ENCODE results near the gene CCP110.

The CCP110 gene

DNA sequence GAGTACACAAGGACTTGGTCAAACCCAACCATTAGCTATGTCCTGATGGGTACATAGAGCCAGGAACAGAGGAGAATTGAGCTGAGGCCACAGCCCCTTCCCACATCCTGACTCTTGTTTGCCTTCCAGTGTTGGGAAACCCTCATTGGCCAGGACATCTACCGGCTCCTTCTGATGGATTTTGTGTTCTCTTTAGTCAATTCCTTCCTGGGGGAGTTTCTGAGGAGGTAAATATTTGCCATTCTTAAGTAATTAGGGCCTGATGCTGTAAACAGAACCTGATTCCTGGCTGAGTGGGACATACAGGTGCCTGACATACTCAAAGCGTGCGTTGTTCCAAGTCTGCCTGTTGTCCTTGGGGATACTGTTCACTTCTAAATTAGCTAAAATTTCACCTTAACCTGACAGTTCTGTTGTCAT lies 44.4 kb upstream of the CCP110 start:
- Histone ChIP-seq H3K79me2 (ENCODE audit: insufficient read depth, low read length) (no peaks in the 10 kb centered on the region), H3K27me3 (ENCODE audit: insufficient read depth, low read length, poor library complexity, severe bottlenecking) (no peaks in the 10 kb centered on the region), H4K20me1 (ENCODE audit: insufficient read depth, low read length, poor library complexity, severe bottlenecking) (no peaks in the 10 kb centered on the region), H3K36me3 (ENCODE audit: insufficient read depth, low read length) (no peaks in the 10 kb centered on the region), H3K9me2 (replicated peaks; ENCODE audit: low read depth, low read length) (no peaks in the 10 kb centered on the region), H3K4me1 (ENCODE audit: insufficient read depth, low read length, poor library complexity, severe bottlenecking) (no peaks in the 10 kb centered on the region), H3K4me3 (ENCODE audit: low read length, poor library complexity, severe bottlenecking) (no peak overlapping the region), H3K9ac (ENCODE audit: low read depth, low read length, poor library complexity, severe bottlenecking) (no peak overlapping the region), H3K9me3 (ENCODE audit: insufficient read depth, low read depth, low read length) (no peaks in the 10 kb centered on the region), H2AFZ (ENCODE audit: low read length) (no peak overlapping the region), H3F3A (ENCODE audit: low read depth) (no peaks in the 10 kb centered on the region), H3K4me2 (ENCODE audit: low read depth, low read length, poor library complexity, severe bottlenecking) (no peak overlapping the region)
- TF ChIP-seq EZH2phosphoT487 (IDR thresholded peaks at IDR 0.05; ENCODE audit: borderline replicate concordance), result no peak
- TF ChIP-seq, protein P1, sequence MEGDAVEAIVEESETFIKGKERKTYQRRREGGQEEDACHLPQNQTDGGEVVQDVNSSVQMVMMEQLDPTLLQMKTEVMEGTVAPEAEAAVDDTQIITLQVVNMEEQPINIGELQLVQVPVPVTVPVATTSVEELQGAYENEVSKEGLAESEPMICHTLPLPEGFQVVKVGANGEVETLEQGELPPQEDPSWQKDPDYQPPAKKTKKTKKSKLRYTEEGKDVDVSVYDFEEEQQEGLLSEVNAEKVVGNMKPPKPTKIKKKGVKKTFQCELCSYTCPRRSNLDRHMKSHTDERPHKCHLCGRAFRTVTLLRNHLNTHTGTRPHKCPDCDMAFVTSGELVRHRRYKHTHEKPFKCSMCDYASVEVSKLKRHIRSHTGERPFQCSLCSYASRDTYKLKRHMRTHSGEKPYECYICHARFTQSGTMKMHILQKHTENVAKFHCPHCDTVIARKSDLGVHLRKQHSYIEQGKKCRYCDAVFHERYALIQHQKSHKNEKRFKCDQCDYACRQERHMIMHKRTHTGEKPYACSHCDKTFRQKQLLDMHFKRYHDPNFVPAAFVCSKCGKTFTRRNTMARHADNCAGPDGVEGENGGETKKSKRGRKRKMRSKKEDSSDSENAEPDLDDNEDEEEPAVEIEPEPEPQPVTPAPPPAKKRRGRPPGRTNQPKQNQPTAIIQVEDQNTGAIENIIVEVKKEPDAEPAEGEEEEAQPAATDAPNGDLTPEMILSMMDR (conservative IDR thresholded peaks at IDR 0.05; ENCODE audit: low read length), result no peak

DNA sequence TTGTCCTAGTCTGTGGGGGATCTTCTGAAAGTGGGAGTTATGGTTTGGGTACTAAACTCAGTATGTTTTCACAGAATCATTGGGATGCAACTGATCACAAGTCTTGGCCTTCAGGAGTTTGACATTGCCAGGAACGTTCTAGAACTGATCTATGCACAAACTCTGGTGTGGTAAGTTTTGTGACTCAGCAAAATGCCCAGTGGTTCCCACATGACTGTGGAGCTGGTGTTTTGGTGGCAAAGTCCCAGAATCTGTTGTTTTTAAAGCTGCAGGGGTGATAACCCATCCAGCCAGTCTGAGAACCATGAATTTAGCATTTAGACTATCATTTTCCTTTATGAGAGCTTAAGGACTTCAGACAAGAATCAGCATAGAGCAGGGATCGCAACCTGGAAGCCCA lies 42.4 kb upstream of the CCP110 start:
- H3K4me2 ChIP-seq (ENCODE audit: low read depth, low read length, poor library complexity, severe bottlenecking), result no peak overlapping the region

DNA sequence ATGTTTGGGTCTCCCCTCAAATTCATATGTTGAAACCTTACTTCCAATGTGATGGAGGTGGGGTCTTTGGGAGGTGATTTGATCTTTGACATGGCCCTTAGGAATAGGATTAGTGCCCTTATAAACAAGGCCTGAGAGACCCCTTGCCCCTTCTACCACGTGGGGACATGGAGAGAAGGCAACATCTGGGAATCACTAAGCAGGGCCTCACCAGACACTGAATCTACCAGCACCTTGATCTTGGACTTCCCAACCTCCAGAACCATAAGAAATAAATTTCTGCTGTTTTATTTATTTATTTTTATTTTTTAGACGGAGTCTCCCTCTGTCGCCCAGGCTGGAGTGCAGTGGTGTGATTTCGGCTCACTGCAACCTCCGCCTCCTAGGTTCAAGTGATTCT lies 42.0 kb upstream of the CCP110 start:
- Histone ChIP-seq H4K20me1 (ENCODE audit: insufficient read depth, low read length, poor library complexity, severe bottlenecking) (no peaks in the 10 kb centered on the region), H3K4me2 (ENCODE audit: low read depth, low read length, poor library complexity, severe bottlenecking) (no peak overlapping the region), H3K9me3 (ENCODE audit: insufficient read depth, low read depth, low read length) (no peaks in the 10 kb centered on the region), H3K4me3 (ENCODE audit: low read length, poor library complexity, severe bottlenecking) (no peak overlapping the region), H3K79me2 (ENCODE audit: insufficient read depth, low read length) (no peaks in the 10 kb centered on the region), H3K27me3 (ENCODE audit: insufficient read depth, low read length, poor library complexity, severe bottlenecking) (no peaks in the 10 kb centered on the region), H3K36me3 (ENCODE audit: insufficient read depth, low read length) (no peaks in the 10 kb centered on the region), H3K4me1 (ENCODE audit: insufficient read depth, low read length, poor library complexity, severe bottlenecking) (no peaks in the 10 kb centered on the region), H3F3A (ENCODE audit: low read depth) (no peaks in the 10 kb centered on the region), H3K9me2 (replicated peaks; ENCODE audit: low read depth, low read length) (no peaks in the 10 kb centered on the region), H2AFZ (ENCODE audit: low read length) (no peak overlapping the region), H3K9ac (ENCODE audit: low read depth, low read length, poor library complexity, severe bottlenecking) (no peak overlapping the region)
- TF ChIP-seq, protein P1 (conservative IDR thresholded peaks at IDR 0.05; ENCODE audit: low read length), result no peak
- no peak for TF ChIP-seq EZH2phosphoT487 (IDR thresholded peaks at IDR 0.05; ENCODE audit: borderline replicate concordance)

More for the DNA sequence above, 42.4 kb upstream of the CCP110 start:
- no peaks in the 10 kb centered on the region for H4K20me1 ChIP-seq (ENCODE audit: insufficient read depth, low read length, poor library complexity, severe bottlenecking)
- H3K79me2 ChIP-seq (ENCODE audit: insufficient read depth, low read length), result no peaks in the 10 kb centered on the region
- no peaks in the 10 kb centered on the region for H3K36me3 ChIP-seq (ENCODE audit: insufficient read depth, low read length)
- no peaks in the 10 kb centered on the region for H3K27me3 ChIP-seq (ENCODE audit: insufficient read depth, low read length, poor library complexity, severe bottlenecking)
- no peaks in the 10 kb centered on the region for H3K9me2 ChIP-seq (replicated peaks; ENCODE audit: low read depth, low read length)
- H3K9me3 ChIP-seq (ENCODE audit: insufficient read depth, low read depth, low read length), result no peaks in the 10 kb centered on the region
- no peak overlapping the region for H3K4me3 ChIP-seq (ENCODE audit: low read length, poor library complexity, severe bottlenecking)
- no peaks in the 10 kb centered on the region for H3K4me1 ChIP-seq (ENCODE audit: insufficient read depth, low read length, poor library complexity, severe bottlenecking)
- TF ChIP-seq EZH2phosphoT487 (IDR thresholded peaks at IDR 0.05; ENCODE audit: borderline replicate concordance), result no peak
- TF ChIP-seq, protein P1 (conservative IDR thresholded peaks at IDR 0.05; ENCODE audit: low read length), result no peak
- H2AFZ ChIP-seq (ENCODE audit: low read length), result no peak overlapping the region
- H3F3A ChIP-seq (ENCODE audit: low read depth), result no peaks in the 10 kb centered on the region
- no peak overlapping the region for H3K9ac ChIP-seq (ENCODE audit: low read depth, low read length, poor library complexity, severe bottlenecking)

Measured in Loucy (cell line).